ENCODE measurements around the gene NUP210L.

NUP210L gene

DNA sequence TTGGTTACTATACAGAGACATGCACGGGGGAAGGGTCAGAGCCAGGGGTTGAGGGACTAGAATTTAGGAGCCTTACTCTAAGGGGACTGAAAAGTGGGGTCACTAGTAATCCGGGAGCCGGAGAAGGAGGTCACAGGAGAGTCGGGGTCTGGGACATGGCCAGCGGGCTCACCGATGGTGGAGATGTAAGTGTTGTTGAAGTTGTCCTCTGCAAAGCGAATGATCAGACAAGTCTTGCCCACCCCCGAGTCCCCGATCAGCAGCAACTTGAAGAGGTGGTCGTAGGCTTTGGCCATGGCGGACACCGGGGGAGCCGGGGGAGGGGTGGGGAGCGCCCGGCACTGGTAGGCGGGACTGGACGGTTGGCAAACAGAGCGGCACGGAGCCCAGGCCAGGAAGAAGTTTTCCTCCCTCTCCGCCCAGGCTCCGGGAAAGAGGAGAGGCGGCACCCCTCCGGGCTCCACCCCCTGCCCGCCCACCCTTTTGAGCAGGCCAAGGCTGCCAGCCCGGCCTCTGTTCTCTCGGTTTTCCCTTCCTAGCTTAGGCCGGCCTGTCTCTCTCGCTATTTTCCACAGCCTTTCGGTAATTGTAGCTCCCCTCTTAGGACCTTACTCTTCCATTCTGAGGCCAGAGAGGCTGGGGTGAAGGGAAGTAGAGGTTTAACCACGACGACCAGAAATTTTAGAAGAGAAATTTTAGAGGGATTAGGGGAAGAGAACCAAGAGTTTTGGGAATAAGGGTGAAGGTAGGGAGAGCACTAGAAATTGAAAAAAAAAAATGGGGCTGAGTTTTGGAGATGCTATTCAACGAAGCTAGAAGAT, 168.7 kb downstream of the NUP210L start, which contains the start of gene RAB13:
Gene RAB13, minus strand, starts transcription at position 399 of the 821 bp plus-strand sequence. Its CDS starts 103 bp downstream, at position 296.
- peak within 1 kb of the TSS; percentile 3 for H2BK120ac ChIP-seq (ENCODE audit: low read depth, low read length)
- H4K8ac ChIP-seq (ENCODE audit: low read length) = peak within 1 kb of the TSS; percentile 38
- peak within 1 kb of the TSS; percentile 88 for H3K4me2 ChIP-seq (ENCODE audit: low read length, poor library complexity, severe bottlenecking)
- no peaks in the 10 kb centered on the region for H3K27me3 ChIP-seq (ENCODE audit: control insufficient read depth in 1 of 2, insufficient read depth in 1 of 2, low read length in 2 of 2)
- H2BK15ac ChIP-seq (ENCODE audit: low read depth, poor library complexity, severe bottlenecking) = no peak within 1 kb of the TSS
- peak within 1 kb of the TSS; percentile 51 to 52 for H2BK12ac ChIP-seq (ENCODE audit: low read length in 2 of 2)
- H3K36me3 ChIP-seq (ENCODE audit: control insufficient read depth in 1 of 2, insufficient read depth in 2 of 2, low read depth in 1 of 2, low read length in 2 of 2) = peaks cover 18 to 32% of the 10 kb centered on the region in 2 experiments
- peak within 1 kb of the TSS; percentile 8 for H2AK5ac ChIP-seq (ENCODE audit: low read length, severe bottlenecking)
- H3K79me1 ChIP-seq (replicated peaks; ENCODE audit: low read length, poor library complexity, severe bottlenecking) = peaks cover 15% of the 10 kb centered on the region
- peak within 1 kb of the TSS in 1 of 2 experiments; percentile 41 for H3K23ac ChIP-seq (ENCODE audit: low read length in 2 of 2)
- H3K9ac ChIP-seq (ENCODE audit: low read length) = peak within 1 kb of the TSS; percentile 99
- no peaks in the 10 kb centered on the region for H3K9me3 ChIP-seq (ENCODE audit: control insufficient read depth, low read length)
- peak within 1 kb of the TSS; percentile 25 to 90 for H3K18ac ChIP-seq (ENCODE audit: low read depth in 1 of 2, low read length in 2 of 2)
- peak within 1 kb of the TSS; percentile 55 to 99 for H3K4me3 ChIP-seq (ENCODE audit: insufficient read depth in 1 of 2, low read depth in 1 of 2, low read length in 2 of 2)
- under 1% methylated on average over 22 of the region's 32 CpGs for WGBS
- peaks cover 2% of the 10 kb centered on the region for H3K4me1 ChIP-seq (ENCODE audit: control insufficient read depth, insufficient read depth, low read depth, low read length)
- peak within 1 kb of the TSS; percentile 14 to 41 for H3K14ac ChIP-seq (ENCODE audit: low read length in 2 of 2)
- H3K4ac ChIP-seq (ENCODE audit: low read depth in 1 of 2, low read length in 2 of 2) = peak within 1 kb of the TSS; percentile 16 to 82
- H2AFZ ChIP-seq (ENCODE audit: low read depth, low read length) = peak within 1 kb of the TSS; percentile 51
- peak within 1 kb of the TSS; percentile 92 for H3K27ac ChIP-seq (ENCODE audit: low read length, poor library complexity, severe bottlenecking)
- peak within 1 kb of the TSS; percentile 12 for H2BK5ac ChIP-seq (ENCODE audit: low read depth, low read length, poor library complexity, severe bottlenecking)
- H4K91ac ChIP-seq (ENCODE audit: low read length) = peak within 1 kb of the TSS; percentile 20
- DNase-seq = peak; percentile 92

DNA sequence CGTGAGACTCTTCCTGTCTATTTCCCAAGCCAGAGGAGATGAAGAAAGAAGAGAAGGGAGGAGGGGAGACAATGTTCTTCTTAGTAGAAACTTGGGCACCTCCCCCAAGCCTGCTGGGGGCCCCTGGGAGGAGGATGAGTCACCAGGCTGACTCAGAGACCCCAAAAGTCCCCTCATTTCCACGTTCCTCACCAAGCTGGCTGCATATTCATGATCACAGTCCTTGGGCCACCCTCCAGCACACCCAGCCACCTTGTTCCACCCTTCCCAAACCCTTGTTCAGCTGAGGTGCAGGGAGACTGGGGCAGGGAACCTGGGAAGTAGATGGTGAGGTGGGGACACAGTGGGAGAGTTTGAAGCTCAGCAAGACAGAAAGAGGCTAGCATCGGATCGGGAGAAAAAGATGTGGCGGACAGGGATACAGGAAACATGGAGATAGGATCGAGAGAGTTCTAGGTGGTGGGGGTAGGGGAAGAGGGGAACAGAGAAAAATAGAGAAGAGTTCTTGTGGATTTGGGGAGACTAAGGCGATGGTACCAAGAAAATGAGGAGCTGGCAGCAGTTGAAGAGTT, 169.4 kb downstream of the NUP210L start:
- Histone ChIP-seq H3K4me3 (ENCODE audit: insufficient read depth in 1 of 2, low read depth in 1 of 2, low read length in 2 of 2) (peak overlapping the region; percentile 55 to 99), H3K23ac (ENCODE audit: low read length in 2 of 2) (peak overlapping the region in 1 of 2 experiments; percentile 41), H4K8ac (ENCODE audit: low read length) (peak overlapping the region; percentile 38), H3K79me1 (replicated peaks; ENCODE audit: low read length, poor library complexity, severe bottlenecking) (peaks cover 15% of the 10 kb centered on the region), H2BK120ac (ENCODE audit: low read depth, low read length) (peak overlapping the region; percentile 3), H4K91ac (ENCODE audit: low read length) (peak overlapping the region; percentile 20), H2BK5ac (ENCODE audit: low read depth, low read length, poor library complexity, severe bottlenecking) (peak overlapping the region; percentile 12), H3K36me3 (ENCODE audit: control insufficient read depth in 1 of 2, insufficient read depth in 2 of 2, low read depth in 1 of 2, low read length in 2 of 2) (peaks cover 24 to 38% of the 10 kb centered on the region in 2 experiments), H3K4me2 (ENCODE audit: low read length, poor library complexity, severe bottlenecking) (peak overlapping the region; percentile 29), H3K4ac (ENCODE audit: low read depth in 1 of 2, low read length in 2 of 2) (peak overlapping the region; percentile 16 to 82), H3K9me3 (ENCODE audit: control insufficient read depth, low read length) (no peaks in the 10 kb centered on the region), H3K4me1 (ENCODE audit: control insufficient read depth, insufficient read depth, low read depth, low read length) (peaks cover 2% of the 10 kb centered on the region), H3K9ac (ENCODE audit: low read length) (peak overlapping the region; percentile 99), H2BK12ac (ENCODE audit: low read length in 2 of 2) (peak overlapping the region; percentile 51 to 52), H3K18ac (ENCODE audit: low read depth in 1 of 2, low read length in 2 of 2) (peak overlapping the region; percentile 25 to 90), H3K27ac (ENCODE audit: low read length, poor library complexity, severe bottlenecking) (peak overlapping the region; percentile 66), H2AK5ac (ENCODE audit: low read length, severe bottlenecking) (peak overlapping the region; percentile 8), H3K14ac (ENCODE audit: low read length in 2 of 2) (peak overlapping the region; percentile 14 to 41), H2AFZ (ENCODE audit: low read depth, low read length) (no peak overlapping the region), H2BK15ac (ENCODE audit: low read depth, poor library complexity, severe bottlenecking) (no peak overlapping the region), H3K27me3 (ENCODE audit: control insufficient read depth in 1 of 2, insufficient read depth in 1 of 2, low read length in 2 of 2) (no peaks in the 10 kb centered on the region)
- 2% methylated on average over 6 of the region's 7 CpGs for WGBS
- peak; percentile 94 for DNase-seq

DNA sequence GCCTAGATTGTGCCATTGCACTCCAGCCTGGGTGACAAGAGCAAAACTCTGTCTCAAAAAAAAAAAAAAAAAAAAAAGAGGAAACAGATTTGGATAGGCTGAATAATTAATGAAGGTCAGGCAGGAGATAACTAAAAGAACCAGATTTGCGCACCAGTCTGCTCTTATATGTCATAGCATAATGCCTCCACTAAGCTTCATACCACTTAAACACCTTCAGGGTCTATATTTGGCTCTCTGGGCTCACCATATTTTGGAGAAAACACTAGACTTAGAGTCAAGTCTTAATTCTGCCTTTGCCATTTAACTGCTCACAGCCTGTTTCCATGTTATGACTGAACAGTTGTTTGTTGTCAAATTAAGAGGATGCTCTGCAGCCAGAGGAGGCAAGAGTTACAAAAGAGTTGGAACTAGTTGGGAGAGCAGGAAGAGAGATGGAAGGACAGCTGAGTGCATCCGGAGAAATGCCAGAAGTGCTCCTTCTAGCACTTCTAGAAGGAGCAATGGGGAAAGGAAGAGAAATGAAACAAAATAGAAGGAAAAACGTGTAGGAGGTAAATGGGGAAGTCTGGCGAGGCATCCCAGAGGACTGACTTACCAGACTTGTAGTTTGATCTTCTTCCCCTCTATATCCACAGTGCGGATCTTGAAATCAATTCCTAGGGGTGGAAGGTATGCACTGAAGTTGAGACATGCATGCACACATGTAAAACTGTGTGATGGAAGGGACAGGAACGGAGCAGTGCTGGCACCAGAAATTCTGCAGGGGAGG, 170.6 kb downstream of the NUP210L start:
- Histone ChIP-seq H2BK5ac (ENCODE audit: low read depth, low read length, poor library complexity, severe bottlenecking) (no peak overlapping the region), H2BK120ac (ENCODE audit: low read depth, low read length) (no peak overlapping the region), H3K4me1 (ENCODE audit: control insufficient read depth, insufficient read depth, low read depth, low read length) (peaks cover 2% of the 10 kb centered on the region), H4K91ac (ENCODE audit: low read length) (peak overlapping the region; percentile 23), H3K79me1 (replicated peaks; ENCODE audit: low read length, poor library complexity, severe bottlenecking) (peaks cover 15% of the 10 kb centered on the region), H2AFZ (ENCODE audit: low read depth, low read length) (no peak overlapping the region), H3K36me3 (ENCODE audit: control insufficient read depth in 1 of 2, insufficient read depth in 2 of 2, low read depth in 1 of 2, low read length in 2 of 2) (peaks cover 27 to 45% of the 10 kb centered on the region in 2 experiments), H3K27ac (ENCODE audit: low read length, poor library complexity, severe bottlenecking) (no peak overlapping the region), H3K4me2 (ENCODE audit: low read length, poor library complexity, severe bottlenecking) (peak overlapping the region; percentile 29), H3K23ac (ENCODE audit: low read length in 2 of 2) (no peak overlapping the region), H3K9me3 (ENCODE audit: control insufficient read depth, low read length) (no peaks in the 10 kb centered on the region), H3K9ac (ENCODE audit: low read length) (peak overlapping the region; percentile 99), H3K14ac (ENCODE audit: low read length in 2 of 2) (peak overlapping the region in 1 of 2 experiments; percentile 64), H3K27me3 (ENCODE audit: control insufficient read depth in 1 of 2, insufficient read depth in 1 of 2, low read length in 2 of 2) (no peaks in the 10 kb centered on the region), H3K18ac (ENCODE audit: low read depth in 1 of 2, low read length in 2 of 2) (peak overlapping the region in 1 of 2 experiments; percentile 61), H2BK12ac (ENCODE audit: low read length in 2 of 2) (no peak overlapping the region), H3K4ac (ENCODE audit: low read depth in 1 of 2, low read length in 2 of 2) (no peak overlapping the region), H2AK5ac (ENCODE audit: low read length, severe bottlenecking) (peak overlapping the region; percentile 61), H4K8ac (ENCODE audit: low read length) (no peak overlapping the region), H3K4me3 (ENCODE audit: insufficient read depth in 1 of 2, low read depth in 1 of 2, low read length in 2 of 2) (peak overlapping the region in 1 of 2 experiments; percentile 99), H2BK15ac (ENCODE audit: low read depth, poor library complexity, severe bottlenecking) (no peak overlapping the region)
- 90% methylated on average over 6 of the region's 6 CpGs for WGBS
- no peak for DNase-seq

All from mesenchymal stem cell (in vitro differentiated cells and primary cell).